PC-3 (cell line): ENCODE data around the gene PDIA6.

Source experiments
- EZH2phosphoT487 ChIP-seq: fragments of 300-600 bp; sonication (generic); IDR thresholded peaks from 2 replicates; pipeline ENCODE4 v1.6.1; 2018; ENCODE audit warnings: mild to moderate bottlenecking, antibody characterized with exemption, low read length, borderline replicate concordance
- TF ChIP-seq, protein P1 (sequence below): fragments of 300-600 bp; sonication (generic); conservative IDR thresholded peaks from 2 replicates; pipeline ENCODE4 v1.5.1; 2017; ENCODE audit warnings: antibody characterized with exemption, low read depth, mild to moderate bottlenecking, low read length

DNA sequence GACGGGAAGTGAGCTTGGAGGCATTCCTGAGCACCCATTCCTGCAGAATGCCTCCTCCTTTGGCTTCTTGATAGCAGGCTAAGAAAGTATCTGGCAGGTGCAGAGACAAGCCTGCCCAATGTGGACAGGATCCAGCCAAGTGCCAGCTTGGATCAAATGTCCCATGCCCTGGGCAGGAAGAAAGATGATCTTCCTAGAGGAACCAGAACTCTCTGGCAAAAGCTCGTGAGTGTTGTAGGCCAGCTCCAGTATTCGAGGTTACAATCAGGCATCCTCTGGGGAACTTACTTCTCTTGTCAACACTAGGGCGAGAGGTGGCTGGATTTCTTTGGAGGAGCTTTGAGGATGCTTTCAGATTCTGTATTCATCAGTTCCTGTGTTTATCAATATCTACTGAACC, 29.9 kb upstream of the PDIA6 start:
- TF ChIP-seq, protein P1, sequence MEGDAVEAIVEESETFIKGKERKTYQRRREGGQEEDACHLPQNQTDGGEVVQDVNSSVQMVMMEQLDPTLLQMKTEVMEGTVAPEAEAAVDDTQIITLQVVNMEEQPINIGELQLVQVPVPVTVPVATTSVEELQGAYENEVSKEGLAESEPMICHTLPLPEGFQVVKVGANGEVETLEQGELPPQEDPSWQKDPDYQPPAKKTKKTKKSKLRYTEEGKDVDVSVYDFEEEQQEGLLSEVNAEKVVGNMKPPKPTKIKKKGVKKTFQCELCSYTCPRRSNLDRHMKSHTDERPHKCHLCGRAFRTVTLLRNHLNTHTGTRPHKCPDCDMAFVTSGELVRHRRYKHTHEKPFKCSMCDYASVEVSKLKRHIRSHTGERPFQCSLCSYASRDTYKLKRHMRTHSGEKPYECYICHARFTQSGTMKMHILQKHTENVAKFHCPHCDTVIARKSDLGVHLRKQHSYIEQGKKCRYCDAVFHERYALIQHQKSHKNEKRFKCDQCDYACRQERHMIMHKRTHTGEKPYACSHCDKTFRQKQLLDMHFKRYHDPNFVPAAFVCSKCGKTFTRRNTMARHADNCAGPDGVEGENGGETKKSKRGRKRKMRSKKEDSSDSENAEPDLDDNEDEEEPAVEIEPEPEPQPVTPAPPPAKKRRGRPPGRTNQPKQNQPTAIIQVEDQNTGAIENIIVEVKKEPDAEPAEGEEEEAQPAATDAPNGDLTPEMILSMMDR, result no peak
- no peak for TF ChIP-seq EZH2phosphoT487
